Stimulated activated CD4-positive, alpha-beta T cell treated with anti-CD3 and anti-CD28 coated beads, Interleukin-1b, Interleukin-23, amount 100 ng/mL, for 48 hours (primary cell): ENCODE results near the gene PLPPR1.

ENCODE experiments used
- DNase-seq: peaks from one replicate; pipeline ENCODE4 v3.0.0-alpha.2; 2020

Gene PLPPR1

GRCh38 chr9:101354765-101355708 lies 326.5 kb downstream of the PLPPR1 start:
- DNase-seq = no peak

- no peak for DNase-seq
Measured at GRCh38 chr9:101356619-101357018, 328.1 kb downstream of the PLPPR1 start.

- no peak for DNase-seq
Measured at GRCh38 chr9:101359679-101360078, 331.2 kb downstream of the PLPPR1 start.

- no peak for DNase-seq
Measured at GRCh38 chr9:101360647-101361046, 332.1 kb downstream of the PLPPR1 start.

GRCh38 chr9:101362450-101362849 lies 333.9 kb downstream of the PLPPR1 start:
- DNase-seq = no peak

- no peak for DNase-seq
Measured at GRCh38 chr9:101365181-101365580, 336.7 kb downstream of the PLPPR1 start.

GRCh38 chr9:101366038-101366756 lies 337.7 kb downstream of the PLPPR1 start:
- no peak for DNase-seq

GRCh38 chr9:101367323-101367722 lies 338.8 kb downstream of the PLPPR1 start:
- no peak for DNase-seq

- DNase-seq = no peak
Measured at GRCh38 chr9:101369286-101369685, 340.8 kb downstream of the PLPPR1 start.

GRCh38 chr9:101369884-101370531 lies 341.5 kb downstream of the PLPPR1 start:
- DNase-seq = no peak

GRCh38 chr9:101371813-101372212 lies 343.3 kb downstream of the PLPPR1 start:
- no peak for DNase-seq

- no peak for DNase-seq
Measured at GRCh38 chr9:101372327-101373118, 344.0 kb downstream of the PLPPR1 start.
